Posterior cingulate gyrus (tissue), 11 donors: ENCODE measurements around the gene KRT37.
"Not testable (repeated sequence)": the region's sequence is repeated elsewhere in the genome, so short reads cannot be mapped to it uniquely, and the experiment has no call there.

Experiments used
- DNase-seq, 10 donors: peaks; one replicate each; pipeline versions ENCODE4 v3.0.0 to v3.0.0-alpha.2; 2020 to 2021; ENCODE audit warnings: mixed read lengths in 3 of 10
- intact Hi-C: fragments of 100-400 bp; cut with DNase I; formaldehyde crosslinking; loops from one replicate; pipeline ENCODE4 v1.15.1; 2023

KRT37 gene

DNA sequence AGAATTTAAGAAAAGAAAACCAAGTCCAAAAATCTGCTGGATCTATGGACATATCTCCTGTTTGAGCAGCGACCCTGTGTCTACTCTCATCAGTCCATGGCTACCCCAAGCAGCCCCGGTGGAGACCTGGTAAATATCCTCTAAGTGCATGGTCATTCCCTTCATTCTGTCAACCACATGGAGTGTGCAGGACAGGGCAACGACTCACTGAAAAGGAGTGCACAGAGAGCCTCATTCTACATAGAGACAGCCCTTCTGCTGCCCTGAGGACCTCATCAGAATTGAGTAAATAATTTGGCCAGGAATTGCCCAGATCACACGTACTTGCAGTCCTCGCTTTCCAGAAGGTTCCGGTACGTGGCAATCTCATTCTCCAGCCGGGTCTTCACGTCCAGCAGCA is 13.4 kb upstream of the KRT37 start:
- no peak for DNase-seq
- intact Hi-C loops: no loop called here

DNA sequence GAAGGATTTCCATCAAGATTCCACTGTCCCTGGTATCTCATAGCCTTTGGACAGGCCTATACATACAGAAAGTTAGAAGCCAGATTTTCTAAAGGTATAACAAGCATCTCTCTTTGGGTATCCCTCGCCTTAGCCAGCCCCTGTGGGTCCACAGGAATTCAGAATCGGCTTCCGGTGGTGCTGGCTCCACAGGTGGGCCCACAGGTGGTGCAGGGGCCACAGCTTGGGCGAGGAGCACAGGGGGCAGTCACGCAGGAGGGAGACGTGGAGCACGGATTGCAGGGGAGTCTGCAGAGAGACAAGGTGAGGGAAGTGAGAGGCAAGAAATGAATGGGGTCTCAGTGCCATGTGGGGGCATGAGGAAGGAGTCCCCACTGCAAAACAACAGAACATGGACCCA is 12.9 kb upstream of the KRT37 start:
- DNase-seq: no peak
- intact Hi-C loops: no loop called here

DNA sequence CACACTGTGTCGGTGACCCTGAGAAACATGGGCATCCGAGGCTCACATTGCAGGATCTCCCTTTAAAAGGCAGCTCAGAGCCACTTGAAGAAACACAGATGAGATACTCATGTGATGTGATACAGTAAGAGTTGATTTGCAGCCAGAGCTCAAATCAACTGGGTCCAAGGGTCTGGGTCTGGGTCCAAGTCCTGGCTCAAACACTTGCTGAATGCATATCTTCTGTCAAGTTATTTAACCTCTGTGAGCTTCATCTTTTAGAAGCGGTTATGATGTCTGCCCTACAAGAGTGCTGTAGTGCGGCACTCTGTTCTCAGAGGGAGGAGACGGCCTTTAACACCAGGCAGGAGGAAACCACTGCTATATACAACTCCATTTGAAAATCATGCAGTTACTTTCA is 10.0 kb upstream of the KRT37 start:
- DNase-seq: no peak
- intact Hi-C loops: no loop called here

DNA sequence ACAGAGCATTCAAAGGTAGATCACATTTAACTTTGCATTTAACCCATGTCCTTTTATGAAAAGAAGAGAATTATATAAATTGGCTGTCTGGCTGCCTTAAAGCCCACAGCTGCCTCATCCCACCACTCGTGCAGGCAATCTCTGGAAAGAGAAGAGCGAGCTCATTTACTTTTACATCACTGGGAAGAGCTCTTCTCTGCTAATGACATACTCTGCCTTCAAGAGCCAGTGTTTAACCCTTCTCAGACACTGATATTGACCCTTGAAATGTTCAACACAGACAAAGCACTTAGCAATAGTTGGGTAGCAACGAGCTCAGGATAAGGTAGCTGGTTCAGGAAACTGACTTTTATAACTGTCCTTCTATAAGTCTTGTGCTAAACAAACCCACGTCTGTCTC is 9.6 kb upstream of the KRT37 start:
- intact Hi-C loops: no loop called here
- DNase-seq: no peak

DNA sequence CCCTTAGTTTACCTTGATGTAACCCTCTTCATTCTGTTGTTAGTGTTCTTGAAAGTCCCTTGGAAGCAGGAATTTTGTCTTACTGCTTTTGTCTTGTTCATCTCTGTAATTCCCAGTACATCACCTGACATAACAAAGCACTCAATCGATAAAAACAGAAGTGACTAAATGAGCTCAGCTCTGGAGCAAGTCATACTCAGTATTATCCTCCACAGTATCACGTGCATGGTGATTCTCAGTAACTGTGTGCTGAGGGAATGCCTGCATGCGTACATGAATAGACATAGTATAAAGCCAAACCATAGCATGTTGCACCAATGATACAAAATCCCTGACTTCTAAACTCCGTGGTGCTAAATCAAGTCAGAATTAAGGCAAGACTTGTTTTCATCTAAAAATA is 9.2 kb upstream of the KRT37 start:
- intact Hi-C loops: no loop called here
- DNase-seq: no peak

DNA sequence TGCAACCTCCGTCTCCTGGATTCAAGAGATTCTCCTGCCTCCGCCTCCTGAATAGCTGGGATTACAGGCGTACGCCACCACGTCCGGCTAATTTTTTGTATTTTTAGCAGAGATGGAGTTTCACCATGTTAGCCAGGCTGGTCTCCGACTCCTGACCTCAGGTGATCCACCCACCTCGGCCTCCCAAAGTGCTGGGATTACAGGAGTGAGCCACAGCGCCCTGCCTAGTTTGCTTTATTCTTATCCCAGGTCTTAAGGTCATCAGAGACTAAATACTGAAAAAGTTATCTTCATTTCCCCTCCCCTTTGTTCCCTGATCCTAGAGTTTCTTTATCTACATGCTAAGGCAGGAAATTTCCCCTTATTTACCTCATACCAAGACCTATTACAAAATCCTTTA is 6.0 kb upstream of the KRT37 start:
- DNase-seq, intact Hi-C loops: not testable (repeated sequence)

DNA sequence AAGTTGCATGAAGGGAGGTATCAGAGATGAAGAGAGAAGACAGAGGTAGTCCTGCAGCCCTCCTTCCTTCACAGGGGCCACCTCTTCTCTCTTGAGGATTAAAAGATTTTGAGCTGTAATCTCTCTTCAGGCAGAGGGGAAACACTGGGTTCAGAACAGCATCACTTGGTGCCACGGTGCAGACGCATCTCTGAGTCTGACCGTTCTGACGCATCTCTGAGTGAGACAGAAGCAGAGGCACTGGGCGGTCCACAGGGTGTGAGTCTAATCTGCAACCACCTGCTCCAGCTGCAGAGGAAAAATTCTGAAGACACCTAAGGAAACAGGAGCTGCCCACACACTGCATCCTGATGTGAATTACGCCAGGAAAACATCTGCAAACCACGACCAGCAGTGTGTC is 5.3 kb upstream of the KRT37 start:
- no peak for DNase-seq
- intact Hi-C loops: no loop called here

DNA sequence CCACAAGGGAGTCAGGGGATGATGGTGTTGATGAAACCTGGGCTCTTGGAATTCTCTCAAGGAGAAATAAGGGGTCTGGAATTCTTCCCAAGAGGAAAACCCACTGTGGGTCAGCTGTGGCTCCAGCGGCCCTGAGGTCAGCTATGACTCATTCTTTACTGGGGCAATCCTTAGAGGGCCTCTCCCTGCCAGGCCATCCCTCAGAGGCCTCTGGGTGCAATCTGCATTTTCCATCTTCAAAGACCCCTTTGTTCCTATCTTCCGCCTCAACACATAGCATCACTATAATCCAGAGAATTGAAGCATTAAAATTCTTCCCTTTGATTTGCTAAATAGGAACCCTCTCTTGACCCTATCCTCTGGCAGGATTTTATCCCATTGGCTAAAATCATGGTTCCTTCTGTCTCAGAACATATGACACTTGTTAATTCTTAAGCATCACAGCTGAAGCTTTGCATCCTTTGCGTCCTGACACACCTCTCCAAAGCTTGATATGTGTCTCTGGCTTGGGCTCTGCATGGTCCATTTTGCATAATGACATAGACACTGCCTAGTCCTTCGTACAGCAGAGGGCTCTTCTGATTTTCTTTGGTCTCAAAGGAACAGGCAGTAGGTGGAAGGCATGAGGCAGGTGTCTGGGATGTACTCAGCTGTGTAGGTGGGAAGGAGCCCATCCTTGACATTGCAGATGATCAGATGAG is 4.4 kb upstream of the KRT37 start:
- intact Hi-C loops: no loop called here
- DNase-seq: no peak

DNA sequence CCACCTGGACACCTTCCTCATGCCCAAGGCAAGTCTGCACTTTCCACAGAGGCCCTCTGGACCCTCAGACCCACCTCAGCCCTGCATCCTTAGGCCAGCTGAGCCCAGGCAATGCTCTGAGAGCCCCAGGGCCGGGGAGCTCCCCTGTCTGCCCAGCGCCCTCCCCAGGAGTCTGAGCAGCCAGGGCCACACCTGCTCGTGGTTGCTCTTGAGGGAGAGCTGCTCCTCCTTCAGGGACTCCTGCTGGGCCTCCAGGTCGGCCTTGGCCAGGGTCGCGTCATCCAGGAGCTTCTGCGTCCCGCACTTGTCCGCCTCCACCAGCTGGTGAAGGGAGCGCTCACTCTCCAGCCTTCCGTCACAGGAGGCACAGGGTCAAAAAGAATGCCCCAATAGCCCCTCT is 1.8 kb downstream of the KRT37 start:
- DNase-seq, intact Hi-C loops: not testable (repeated sequence)

DNA sequence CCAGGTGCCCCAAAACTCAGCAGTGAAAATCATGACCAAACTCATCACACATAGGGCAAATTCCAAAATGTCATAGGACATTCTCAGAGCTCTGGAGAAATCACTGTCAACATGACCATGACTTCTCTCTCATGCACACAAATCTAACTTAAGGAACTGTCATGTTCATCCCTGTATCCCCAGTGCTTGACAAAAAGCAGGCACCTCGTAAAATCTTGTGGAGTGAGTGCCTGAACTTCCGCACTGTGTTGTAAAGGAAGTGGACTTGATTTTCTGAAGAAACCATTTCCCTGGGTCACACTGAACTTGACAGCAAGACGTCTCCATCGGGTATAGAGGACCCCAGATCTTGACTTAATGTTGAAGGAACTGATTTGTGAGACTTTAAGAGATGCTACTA is 2.8 kb downstream of the KRT37 start:
- intact Hi-C loops: no loop called here
- no peak for DNase-seq

DNA sequence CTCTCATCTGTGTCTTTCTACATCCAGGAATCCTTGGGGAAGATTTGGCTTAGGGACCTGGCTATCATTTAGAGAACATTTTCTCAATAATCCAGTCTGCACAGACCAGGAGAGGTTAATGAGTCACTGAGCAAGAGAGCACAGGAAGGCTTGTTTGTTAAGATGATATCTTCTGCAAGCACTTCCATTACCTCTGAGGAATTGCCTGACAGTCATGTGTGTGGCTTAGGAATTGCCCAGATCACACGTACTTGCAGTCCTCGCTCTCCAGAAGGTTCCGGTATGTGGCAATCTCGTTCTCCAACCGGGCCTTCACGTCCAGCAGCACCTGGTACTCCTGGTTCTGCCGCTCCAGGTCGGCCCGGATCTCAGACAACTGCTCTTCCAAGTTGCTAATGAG is 3.3 kb downstream of the KRT37 start:
- DNase-seq: no peak
- intact Hi-C loops: no loop called here

DNA sequence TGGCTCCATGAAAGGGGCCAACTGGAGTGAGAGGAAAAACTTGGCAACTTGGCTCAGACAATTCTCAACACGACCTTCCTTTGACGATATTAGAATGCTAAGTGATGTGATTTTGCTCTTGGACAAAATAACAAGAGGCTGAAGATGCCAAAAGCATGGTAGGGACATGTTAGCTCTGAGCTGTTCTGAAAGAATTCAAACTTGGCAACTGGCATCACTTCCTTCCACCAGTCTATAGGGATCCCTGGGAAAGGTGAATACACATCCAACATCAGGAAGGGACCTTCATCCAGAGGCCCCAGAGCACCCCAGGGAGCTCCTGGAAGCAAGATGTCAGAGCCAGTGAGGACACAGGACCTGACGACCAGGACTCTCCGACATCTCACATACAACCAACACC is 4.3 kb downstream of the KRT37 start:
- intact Hi-C loops: no loop called here
- no peak for DNase-seq

DNA sequence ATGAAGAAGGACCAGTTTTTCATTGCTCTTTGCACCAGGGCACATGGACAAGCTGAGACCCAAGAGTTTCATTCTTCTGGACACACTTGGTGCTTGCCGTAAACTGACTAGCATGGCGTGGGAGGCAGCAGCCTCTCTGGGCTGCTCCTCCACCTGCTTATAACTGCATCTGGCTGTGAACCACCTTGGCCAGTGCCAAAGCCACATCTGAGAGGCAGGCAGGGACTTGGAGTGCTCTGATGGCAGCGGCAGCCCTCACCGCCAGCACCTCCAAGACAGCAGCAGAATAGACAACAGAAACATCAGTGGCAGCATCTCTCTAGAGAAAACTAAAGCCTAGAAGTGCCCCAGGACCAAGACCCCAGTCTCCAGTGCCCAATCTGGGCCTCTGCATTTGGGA is 4.7 kb downstream of the KRT37 start:
- DNase-seq: no peak
- intact Hi-C loops: no loop called here

DNA sequence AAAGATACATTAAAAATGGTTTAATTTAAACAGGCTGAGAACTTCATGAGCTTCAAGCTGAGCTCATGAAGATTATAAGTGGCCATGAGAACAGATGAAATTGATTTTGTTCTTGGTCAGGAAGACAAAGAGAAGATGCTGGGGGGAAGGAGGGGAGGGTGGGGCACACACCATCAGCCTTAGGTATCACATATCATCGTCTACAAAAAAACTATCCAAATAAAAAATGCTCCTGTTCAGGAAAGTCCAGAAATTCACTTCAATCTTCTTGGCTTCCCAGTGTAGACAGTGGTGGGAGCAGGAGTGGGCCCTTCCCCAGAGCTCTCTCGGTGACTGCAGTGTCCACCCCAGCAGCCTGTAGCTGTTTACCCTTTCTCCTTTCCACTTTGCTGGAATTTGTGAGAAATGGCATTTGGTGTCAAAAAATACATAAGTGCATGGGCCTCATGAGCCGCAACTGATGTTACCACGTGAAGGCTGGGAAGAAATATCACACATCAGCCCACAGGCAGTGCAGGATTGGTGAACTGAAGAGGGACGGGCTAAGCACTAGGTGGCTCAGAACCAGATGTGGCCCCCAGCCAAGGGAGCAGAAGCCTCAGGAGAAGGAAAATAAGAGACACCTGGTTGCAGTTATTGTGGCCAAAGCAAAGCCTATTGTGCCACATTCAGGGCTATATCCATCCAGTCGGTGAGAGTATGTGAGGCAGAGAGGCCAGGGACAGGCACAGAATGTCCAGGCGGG is 6.1 kb downstream of the KRT37 start:
- no peak for DNase-seq
- intact Hi-C loops: no loop called here

DNA sequence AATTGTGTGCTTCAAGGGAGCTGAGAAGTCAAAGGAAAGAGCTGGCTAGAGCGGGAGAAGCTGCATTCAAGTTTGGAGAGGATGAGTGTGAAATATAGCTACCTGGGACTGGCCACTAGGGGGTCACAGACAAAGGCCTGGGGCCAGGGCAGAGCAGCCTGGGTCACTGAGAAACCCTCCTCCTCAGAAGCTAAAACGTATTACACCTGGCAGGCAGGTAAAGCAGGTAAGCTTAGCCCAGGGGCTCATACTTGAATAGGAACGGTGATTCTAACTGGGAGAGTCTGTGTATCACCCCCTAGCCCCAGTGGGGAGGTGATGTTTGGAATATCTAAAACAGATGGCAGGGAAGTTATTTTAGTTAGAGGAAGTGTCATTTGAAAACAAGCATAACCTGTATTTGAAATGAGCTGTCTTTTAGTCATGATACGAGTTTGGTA is 6.8 kb downstream of the KRT37 start:
- DNase-seq: no peak
- intact Hi-C loops: no loop called here

DNA sequence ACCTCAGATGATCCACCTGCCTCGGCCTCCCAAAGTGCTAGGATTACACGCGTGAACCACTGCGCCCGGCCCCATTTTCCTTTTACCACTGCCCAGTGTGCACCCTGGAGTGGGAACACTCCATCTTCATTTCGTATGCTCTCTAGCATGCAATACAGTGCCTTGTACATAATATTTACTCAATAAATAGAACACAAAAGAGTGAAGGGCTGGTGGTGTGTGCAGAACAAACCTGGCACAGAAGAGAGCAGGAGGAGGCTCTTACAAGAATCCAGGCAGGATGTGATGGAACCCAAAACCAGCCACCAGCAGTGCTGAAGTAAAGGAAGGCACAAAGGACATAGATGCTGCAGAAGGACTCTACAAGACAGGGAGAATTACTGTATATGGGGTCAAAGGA is 7.3 kb downstream of the KRT37 start:
- DNase-seq: no peak
- intact Hi-C loops: no loop called here

DNA sequence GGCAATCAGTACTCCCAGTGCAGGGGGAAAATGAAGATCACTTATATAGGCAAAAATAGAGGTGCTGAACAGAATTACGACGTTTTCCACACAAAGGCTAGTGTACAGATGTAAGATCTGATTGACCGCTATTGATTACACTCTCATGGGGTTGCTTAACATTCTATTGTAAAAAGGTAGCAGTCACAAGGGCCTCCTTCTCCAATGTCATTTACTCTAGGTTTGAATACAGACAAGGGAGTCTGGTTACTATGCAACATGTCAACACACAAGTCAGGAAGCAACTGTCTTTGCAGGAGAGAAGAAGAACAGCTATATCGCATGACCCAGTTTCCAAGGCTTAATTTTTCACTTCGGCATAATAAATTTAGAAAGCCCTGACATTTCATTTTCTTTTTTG is 7.9 kb downstream of the KRT37 start:
- intact Hi-C loops: no loop called here
- DNase-seq: no peak

DNA sequence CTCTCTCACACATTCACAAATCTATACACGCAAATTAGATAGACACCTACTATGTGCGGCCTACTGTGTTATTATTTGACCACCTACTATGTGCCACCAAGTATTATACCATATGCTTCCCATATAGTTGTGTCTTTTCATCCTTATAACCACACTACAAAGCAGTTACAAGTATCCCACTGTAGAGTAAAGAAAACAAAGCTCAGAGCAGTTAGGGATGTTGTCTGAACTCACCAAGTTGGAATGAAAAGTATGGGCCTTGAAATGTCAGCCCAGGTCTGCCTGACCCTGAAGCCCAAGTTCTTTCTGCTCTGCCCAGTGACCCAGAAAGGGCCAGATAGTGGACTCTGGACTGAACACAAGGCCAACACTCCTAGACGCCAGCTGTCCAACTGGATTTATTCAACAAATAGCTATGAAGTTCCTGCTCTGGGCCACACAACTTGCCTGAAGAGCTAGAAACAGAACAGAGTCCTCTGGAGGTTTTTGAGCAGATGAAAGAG is 8.5 kb downstream of the KRT37 start:
- intact Hi-C loops: no loop called here
- no peak for DNase-seq

DNA sequence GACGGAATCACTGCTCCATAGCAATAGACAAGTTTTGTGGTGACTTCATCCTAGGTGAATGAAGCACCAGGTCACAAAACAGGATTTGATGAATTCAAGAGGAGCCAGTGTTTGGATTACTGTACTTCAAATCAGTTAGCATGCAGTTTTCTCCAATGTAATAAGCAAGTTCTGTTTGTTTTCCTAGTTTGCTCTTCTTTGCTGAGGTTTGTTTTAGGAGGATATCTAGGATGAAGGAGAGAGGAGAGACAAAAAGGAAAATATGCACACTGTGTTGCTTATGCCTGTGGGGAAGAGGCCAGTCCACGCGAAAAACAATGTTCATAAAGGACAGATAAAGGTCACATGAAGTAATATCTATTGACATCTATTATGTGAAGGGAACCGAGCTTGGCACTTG is 9.0 kb downstream of the KRT37 start:
- intact Hi-C loops: no loop called here

DNA sequence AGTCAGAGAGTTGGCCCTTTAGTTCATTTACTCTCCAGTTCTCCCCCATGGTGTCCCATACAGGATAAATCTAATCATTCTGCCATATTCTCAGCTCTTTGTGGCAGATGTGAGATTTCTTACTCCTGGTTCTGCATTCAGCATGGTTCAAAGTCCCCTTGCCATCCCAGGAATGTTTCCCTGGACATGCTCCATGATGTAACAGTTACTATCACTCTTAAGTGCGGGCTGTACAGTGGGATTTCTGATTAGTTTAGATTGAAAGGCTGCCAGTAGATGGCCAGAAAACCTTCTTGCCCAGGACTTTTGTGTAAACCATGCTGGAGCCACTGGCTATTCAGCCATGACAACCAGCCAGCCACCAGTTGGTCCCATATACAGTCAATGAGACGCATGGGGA is 10.4 kb downstream of the KRT37 start:
- no peak for DNase-seq
- intact Hi-C loops: no loop called here

More for the DNA sequence above, 9.0 kb downstream of the KRT37 start:
- DNase-seq: no peak

DNA sequence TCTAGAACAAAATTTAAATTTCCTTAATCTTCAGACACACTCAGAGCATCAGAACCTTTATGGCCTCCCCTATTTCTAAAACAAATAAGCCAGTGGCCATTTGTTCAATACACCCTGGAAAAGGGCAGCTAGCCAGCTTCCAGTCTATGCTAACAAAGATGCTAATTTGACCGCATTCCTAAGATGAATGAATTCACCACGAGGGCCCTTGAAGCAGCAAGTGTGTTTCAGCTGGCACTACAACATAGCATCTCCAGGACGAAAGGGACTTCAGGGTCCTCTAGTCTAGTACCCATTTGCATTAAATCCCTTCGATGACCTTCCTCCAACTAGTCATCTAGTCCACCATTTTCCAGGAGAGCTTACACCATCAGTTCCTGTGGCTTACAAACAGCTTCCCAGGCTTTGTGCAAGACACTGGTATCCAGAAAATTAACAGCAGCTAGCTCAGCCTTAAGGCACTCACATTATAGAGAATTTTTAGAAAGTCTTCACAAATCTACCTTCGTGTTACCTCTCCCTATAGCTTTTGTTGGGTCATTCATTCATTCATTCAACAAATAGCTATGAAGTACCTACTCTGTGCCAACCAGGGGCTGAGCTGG is 10.9 kb downstream of the KRT37 start:
- no peak for DNase-seq
- intact Hi-C loops: no loop called here
